Skin of body (tissue), 2 donors: Measurements from ENCODE around the gene SLC25A18. TPM values are rescaled to one million over a fixed set of nuclear protein-coding genes. Genes with fewer than 3 reads are reported as not detected.
A peak's percentile ranks its signal among the peaks of the same experiment; 100 is the strongest.
"Not testable (repeated sequence)": the region's sequence is repeated elsewhere in the genome, so short reads cannot be mapped to it uniquely, and the experiment has no call there.

Experiments used
- DNase-seq: peaks from one replicate; lab custom pipeline; 2025; lab: John Stamatoyannopoulos, UW
- total RNA-seq: library from RNA; depleted of rRNA; stranded (reverse); fragments of >200 nt; gene quantifications from one replicate; pipeline ENCODE4 v1.2.3, GENCODE V29; 2014

The SLC25A18 gene
- total RNA-seq, 1 donor from 2014 or later, result 0.20 TPM

GRCh38 chr22:17603668-17604067, 40.4 kb downstream of the SLC25A18 start:
- no peak for DNase-seq

- DNase-seq, result peak; percentile 76
These were observed 43.2 kb downstream of the SLC25A18 start for GRCh38 chr22:17606496-17606895.

- no peak for DNase-seq
These were observed 44.7 kb downstream of the SLC25A18 start for GRCh38 chr22:17607891-17608521.

GRCh38 chr22:17612057-17612456, 48.8 kb downstream of the SLC25A18 start:
- no peak for DNase-seq

- DNase-seq, result no peak
These were observed 50.0 kb downstream of the SLC25A18 start for GRCh38 chr22:17613280-17613679.

- no peak for DNase-seq
These were observed 64.7 kb downstream of the SLC25A18 start for GRCh38 chr22:17627961-17628405.

- peak; percentile 96 for DNase-seq
These were observed 65.3 kb downstream of the SLC25A18 start, which contains the start of gene ATP6V1E1 for GRCh38 chr22:17628406-17629172. Gene ATP6V1E1, minus strand, starts transcription at chr22:17628749. Its CDS starts 114 bp downstream, at chr22:17628635.

GRCh38 chr22:17629173-17629489, 65.8 kb downstream of the SLC25A18 start:
- no peak for DNase-seq

- DNase-seq, result no peak
These were observed 66.3 kb downstream of the SLC25A18 start for GRCh38 chr22:17629641-17630040.

- DNase-seq, result no peak
These were observed 67.8 kb downstream of the SLC25A18 start for GRCh38 chr22:17631076-17631565.

GRCh38 chr22:17633217-17633997, 70.1 kb downstream of the SLC25A18 start:
- peak; percentile 25 for DNase-seq

- no peak for DNase-seq
These were observed 70.7 kb downstream of the SLC25A18 start for GRCh38 chr22:17633998-17634323.

- DNase-seq, result no peak
These were observed 71.4 kb downstream of the SLC25A18 start for GRCh38 chr22:17634696-17635095.

- DNase-seq, result not testable (repeated sequence)
These were observed 73.6 kb downstream of the SLC25A18 start for GRCh38 chr22:17636850-17637249.

GRCh38 chr22:17637490-17638181, 74.3 kb downstream of the SLC25A18 start:
- no peak for DNase-seq

- no peak for DNase-seq
These were observed 74.8 kb downstream of the SLC25A18 start for GRCh38 chr22:17638182-17638431.

- DNase-seq, result peak; percentile 91
These were observed 75.3 kb downstream of the SLC25A18 start, which contains the start of gene BCL2L13 for GRCh38 chr22:17638432-17639246. Gene BCL2L13, plus strand, starts transcription at chr22:17638757. Its CDS starts 16,955 bp downstream, at chr22:17655712.

GRCh38 chr22:17639247-17639741, 76.0 kb downstream of the SLC25A18 start:
- peak; percentile 72 for DNase-seq
